Measurements from ENCODE around the gene BARX2.

DNA sequence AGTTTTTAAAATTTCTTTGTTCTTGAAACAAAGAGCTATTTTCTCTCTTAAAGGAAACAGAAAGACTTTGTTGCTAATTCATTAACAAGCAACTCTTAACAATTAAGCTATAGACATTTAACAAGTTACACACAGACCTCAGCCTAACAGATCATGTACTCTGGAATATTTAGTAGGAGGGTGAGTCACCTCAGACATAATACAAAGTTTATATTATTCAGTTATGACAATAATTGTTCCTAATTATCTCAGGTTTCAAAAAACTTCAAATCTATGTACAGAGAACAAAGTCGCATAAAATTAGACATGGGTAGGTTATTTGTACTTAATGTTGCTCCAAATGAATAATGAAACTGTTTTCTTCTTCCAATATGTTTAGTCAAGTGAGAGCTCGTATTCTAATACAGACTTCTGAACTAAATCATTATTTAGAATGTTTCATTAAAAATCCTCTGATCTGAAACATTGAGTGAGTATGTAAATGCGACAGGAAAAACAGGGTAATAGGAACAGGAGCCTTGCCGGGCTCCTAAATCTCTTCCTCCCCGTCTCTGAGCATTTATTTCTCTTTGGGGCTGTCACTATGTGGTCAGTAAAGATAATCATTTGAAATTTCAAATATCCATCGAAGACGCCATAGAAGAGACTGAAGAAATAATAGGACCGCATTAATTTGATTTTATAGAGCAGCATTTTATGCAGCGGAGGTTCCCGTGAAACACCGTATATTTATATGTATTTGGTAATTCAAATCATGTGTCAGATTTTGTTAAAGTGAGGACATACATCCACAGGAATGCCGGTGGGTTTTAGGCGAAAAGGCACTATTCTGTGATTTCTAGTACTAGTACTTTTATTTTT is 8.7 kb upstream of the BARX2 start:
- TF ChIP-seq POLR2A (IDR thresholded peaks at IDR 0.05; ENCODE audit: low read depth, low read length): no peak
- TF ChIP-seq POLR2AphosphoS5 (IDR thresholded peaks at IDR 0.05; ENCODE audit: low read depth, low read length): no peak

Measured in GM12892 (cell line).